GM12873 (cell line): ENCODE results near the gene P2RX3.

ENCODE experiments used
- CTCF ChIP-seq: IDR thresholded peaks from 2 replicates; pipeline ENCODE4 v1.5.1; 2012; ENCODE audit warnings: low read depth, mild to moderate bottlenecking, moderate library complexity, low read length, control low read depth; ENCODE audit not compliant: insufficient read depth; ENCODE audit errors: missing control alignments

The P2RX3 gene

GRCh38 chr11:57349491-57350274 is 11.5 kb downstream of the P2RX3 start:
- peak; percentile 93 for TF ChIP-seq CTCF

GRCh38 chr11:57353036-57353435 is 14.9 kb downstream of the P2RX3 start:
- TF ChIP-seq CTCF = no peak

- no peak for TF ChIP-seq CTCF
Measured at GRCh38 chr11:57353446-57353845, 15.3 kb downstream of the P2RX3 start.

- TF ChIP-seq CTCF = no peak
Measured at GRCh38 chr11:57353852-57354251, 15.7 kb downstream of the P2RX3 start.

- TF ChIP-seq CTCF = no peak
Measured at GRCh38 chr11:57354699-57355098, 16.5 kb downstream of the P2RX3 start.

- no peak for TF ChIP-seq CTCF
Measured at GRCh38 chr11:57356268-57356667, 18.1 kb downstream of the P2RX3 start.

GRCh38 chr11:57357310-57357709 is 19.2 kb downstream of the P2RX3 start:
- no peak for TF ChIP-seq CTCF

GRCh38 chr11:57357856-57358255 is 19.7 kb downstream of the P2RX3 start:
- TF ChIP-seq CTCF = no peak
